Jurkat, Clone E6-1 (cell line): ENCODE results near the gene B3GALNT2. TPM values are rescaled to one million over a fixed set of nuclear protein-coding genes. Genes with fewer than 3 reads are reported as not detected.
"Not testable (repeated sequence)": the region's sequence is repeated elsewhere in the genome, so short reads cannot be mapped to it uniquely, and the experiment has no call there.

ENCODE experiments used
- DNase-seq: peaks from one replicate; pipeline ENCODE4 v3.0.0-alpha.2; 2011; ENCODE audit warnings: low read depth, low spot score
- H3K4me3 ChIP-seq: 2 replicates; pipeline ENCODE4 v1.5.1; 2011; ENCODE audit warnings: mild to moderate bottlenecking, low read length, control low read depth, moderate library complexity
- polyA plus RNA-seq: library from polyadenylated mRNA; unstranded; fragments of >200 nt; gene quantifications from one replicate; pipeline ENCODE4 v1.2.1, GENCODE V29; 2012; ENCODE audit warnings: missing spikeins; ENCODE audit not compliant: insufficient read length, insufficient read depth

B3GALNT2 gene
- polyA plus RNA-seq, result 19.5 TPM

- DNase-seq, result no peak
- peak within 1 kb of the TSS; percentile 95 for H3K4me3 ChIP-seq
Measured at GRCh38 chr1:235504122-235504493, at the start of gene B3GALNT2. Gene B3GALNT2, minus strand, starts transcription at chr1:235504452. Its CDS starts 200 bp downstream, at chr1:235504252.

GRCh38 chr1:235553112-235553551 is 48.9 kb upstream of the B3GALNT2 start:
- H3K4me3 ChIP-seq, result no peak overlapping the region
- no peak for DNase-seq

- DNase-seq, result no peak
- no peak overlapping the region for H3K4me3 ChIP-seq
Measured at GRCh38 chr1:235552146-235552716, 48.0 kb upstream of the B3GALNT2 start.

GRCh38 chr1:235549351-235550139 is 45.3 kb upstream of the B3GALNT2 start:
- no peak for DNase-seq
- no peak overlapping the region for H3K4me3 ChIP-seq

- DNase-seq, H3K4me3 ChIP-seq: not testable (repeated sequence)
Measured at GRCh38 chr1:235546369-235547155, 42.3 kb upstream of the B3GALNT2 start.

- no peak for DNase-seq
- H3K4me3 ChIP-seq, result no peak overlapping the region
Measured at GRCh38 chr1:235545292-235545930, 41.2 kb upstream of the B3GALNT2 start.

GRCh38 chr1:235542845-235543244 is 38.6 kb upstream of the B3GALNT2 start:
- not testable (repeated sequence) for H3K4me3 ChIP-seq, DNase-seq

- no peak overlapping the region for H3K4me3 ChIP-seq
- no peak for DNase-seq
Measured at GRCh38 chr1:235533476-235534168, 29.4 kb upstream of the B3GALNT2 start.

- no peak for DNase-seq
- H3K4me3 ChIP-seq, result no peak overlapping the region
Measured at GRCh38 chr1:235532360-235532759, 28.1 kb upstream of the B3GALNT2 start.

GRCh38 chr1:235527196-235527814 is 23.1 kb upstream of the B3GALNT2 start:
- no peak for DNase-seq
- H3K4me3 ChIP-seq, result no peak overlapping the region

- H3K4me3 ChIP-seq, result no peak overlapping the region
- DNase-seq, result no peak
Measured at GRCh38 chr1:235525314-235525713, 21.1 kb upstream of the B3GALNT2 start.

GRCh38 chr1:235516862-235517446 is 12.7 kb upstream of the B3GALNT2 start:
- no peak overlapping the region for H3K4me3 ChIP-seq
- DNase-seq, result no peak

- H3K4me3 ChIP-seq, result no peak overlapping the region
- no peak for DNase-seq
Measured at GRCh38 chr1:235515844-235516512, 11.7 kb upstream of the B3GALNT2 start.

- H3K4me3 ChIP-seq, result no peak overlapping the region
- peak; percentile 71 for DNase-seq
Measured at GRCh38 chr1:235513495-235514366, 9.5 kb upstream of the B3GALNT2 start.

- DNase-seq, result no peak
- H3K4me3 ChIP-seq, result no peak overlapping the region
Measured at GRCh38 chr1:235511470-235512240, 7.4 kb upstream of the B3GALNT2 start.

- DNase-seq, result no peak
- H3K4me3 ChIP-seq, result no peak overlapping the region
Measured at GRCh38 chr1:235510823-235511222, 6.6 kb upstream of the B3GALNT2 start.
